CD4-positive, alpha-beta T cell treated with Interleukin-17A for 1 hour (primary cell): ENCODE measurements around the gene PRRG4.
"Not testable (repeated sequence)": the region's sequence is repeated elsewhere in the genome, so short reads cannot be mapped to it uniquely, and the experiment has no call there.

Source experiments
- DNase-seq: peaks from one replicate; pipeline ENCODE4 v3.0.0-alpha.2; 2020

Gene PRRG4

GRCh38 chr11:32831221-32831620 is 1.5 kb downstream of the PRRG4 start:
- no peak for DNase-seq

GRCh38 chr11:32833921-32834320 is 4.2 kb downstream of the PRRG4 start:
- DNase-seq, result no peak

- no peak for DNase-seq
These were observed 7.2 kb downstream of the PRRG4 start for GRCh38 chr11:32836946-32837345.

GRCh38 chr11:32838505-32839274 is 9.0 kb downstream of the PRRG4 start:
- no peak for DNase-seq

GRCh38 chr11:32839308-32839707 is 9.6 kb downstream of the PRRG4 start:
- no peak for DNase-seq

GRCh38 chr11:32840587-32840986 is 10.9 kb downstream of the PRRG4 start:
- DNase-seq, result no peak

GRCh38 chr11:32843544-32843943 is 13.8 kb downstream of the PRRG4 start:
- DNase-seq, result no peak

- DNase-seq, result no peak
These were observed 17.8 kb downstream of the PRRG4 start for GRCh38 chr11:32847511-32847910.

GRCh38 chr11:32849761-32850160 is 20.0 kb downstream of the PRRG4 start:
- no peak for DNase-seq

GRCh38 chr11:32851251-32851650 is 21.5 kb downstream of the PRRG4 start:
- DNase-seq, result no peak

GRCh38 chr11:32852207-32852606 is 22.5 kb downstream of the PRRG4 start:
- no peak for DNase-seq

GRCh38 chr11:32855601-32856000 is 25.9 kb downstream of the PRRG4 start:
- no peak for DNase-seq

GRCh38 chr11:32858731-32859130 is 29.0 kb downstream of the PRRG4 start:
- no peak for DNase-seq

GRCh38 chr11:32861850-32862577 is 32.3 kb downstream of the PRRG4 start:
- DNase-seq, result no peak

- DNase-seq, result no peak
These were observed 34.8 kb downstream of the PRRG4 start for GRCh38 chr11:32864555-32864954.

GRCh38 chr11:32868752-32869151 is 39.0 kb downstream of the PRRG4 start:
- not testable (repeated sequence) for DNase-seq

- peak; percentile 28 for DNase-seq
These were observed 40.9 kb downstream of the PRRG4 start for GRCh38 chr11:32870676-32871075.

- no peak for DNase-seq
These were observed 44.4 kb downstream of the PRRG4 start for GRCh38 chr11:32874132-32874531.

GRCh38 chr11:32881286-32881685 is 51.6 kb downstream of the PRRG4 start:
- no peak for DNase-seq

- DNase-seq, result no peak
These were observed 53.7 kb downstream of the PRRG4 start for GRCh38 chr11:32883421-32883820.

GRCh38 chr11:32884023-32884422 is 54.3 kb downstream of the PRRG4 start:
- DNase-seq, result no peak

GRCh38 chr11:32884770-32885384 is 55.1 kb downstream of the PRRG4 start:
- DNase-seq, result no peak

GRCh38 chr11:32885556-32885955 is 55.8 kb downstream of the PRRG4 start:
- no peak for DNase-seq

GRCh38 chr11:32886180-32886579 is 56.5 kb downstream of the PRRG4 start:
- DNase-seq, result no peak
